ENCODE data around the gene TTLL7. TPM values are rescaled to one million over a fixed set of nuclear protein-coding genes. Genes with fewer than 3 reads are reported as not detected.

Gene TTLL7
- total and polyA plus RNA-seq, 9 of the 15 experiments (the other 6 are each of a cell fraction or from before 2014, with no cell fraction given) = 0.63 to 2.6 (median 1.7) TPM

DNA sequence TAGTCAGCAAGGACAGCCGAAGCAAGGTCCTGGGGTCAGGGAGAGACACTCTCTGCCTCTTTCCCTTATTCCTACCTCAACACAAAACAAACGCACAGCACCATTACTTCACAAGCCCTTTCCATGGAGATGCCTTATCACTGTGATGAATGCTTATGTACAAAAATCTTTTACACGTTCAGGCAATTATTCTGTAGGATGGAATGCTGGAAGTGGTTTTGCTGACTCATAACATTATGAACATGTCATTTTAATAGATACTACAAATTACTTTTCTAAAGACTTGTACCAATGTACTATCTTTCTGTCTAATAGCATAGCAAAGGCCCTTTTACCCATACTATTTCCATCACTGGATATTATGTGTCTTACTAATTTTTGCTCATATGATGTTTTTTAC is 98.4 kb downstream of the TTLL7 start (continued):
- TF ChIP-seq HNRNPH1 (optimal IDR thresholded peaks at IDR 0.05; ENCODE audit: low read depth, low read length) (no peak), ZNF224 (CRISPR knock-in tag; IDR thresholded peaks at IDR 0.05) (no peak), ZNF12 (CRISPR knock-in tag; IDR thresholded peaks at IDR 0.05) (no peak), C11orf30 (IDR thresholded peaks at IDR 0.05; ENCODE audit: low read depth) (peak; percentile 91), ELF2 (CRISPR knock-in tag; IDR thresholded peaks at IDR 0.05) (no peak), TEAD4 (IDR thresholded peaks at IDR 0.05; ENCODE audit: low read length) (no peak), TEAD4 (CRISPR knock-in tag; IDR thresholded peaks at IDR 0.05; ENCODE audit: borderline replicate concordance) (no peak), GATAD2A (IDR thresholded peaks at IDR 0.05) (no peak), NCOA1 (IDR thresholded peaks at IDR 0.05; ENCODE audit: low read depth) (no peak), THRA (IDR thresholded peaks at IDR 0.05) (no peak), FOXA1 (IDR thresholded peaks at IDR 0.05; ENCODE audit: borderline replicate concordance) (no peak), ZNF444 (CRISPR knock-in tag; IDR thresholded peaks at IDR 0.05) (no peak), ARID3A (IDR thresholded peaks at IDR 0.05; ENCODE audit: borderline replicate concordance, low read depth, low read length) (no peak), HMG20B (CRISPR knock-in tag; IDR thresholded peaks at IDR 0.05) (no peak), ZNF431 (CRISPR knock-in tag; IDR thresholded peaks at IDR 0.05) (no peak), HINFP (tag; conservative IDR thresholded peaks at IDR 0.05; ENCODE audit: low read depth) (no peak), BRCA1 (IDR thresholded peaks at IDR 0.05) (no peak), BRCA1 (CRISPR knock-in tag; IDR thresholded peaks at IDR 0.05) (no peak), THRB (CRISPR knock-in tag; conservative IDR thresholded peaks at IDR 0.05) (no peak), BACH1 (tag; IDR thresholded peaks at IDR 0.05) (peak; percentile 55; the same call in 1 of the 2 replicates), MAFG (tag; conservative IDR thresholded peaks at IDR 0.05) (peak; percentile 93), HDAC6 (IDR thresholded peaks at IDR 0.05; ENCODE audit: low read depth, low read length) (no peak), BRD9 (IDR thresholded peaks at IDR 0.05; ENCODE audit: low read depth, partially characterized antibody) (no peak), ZNF316 (IDR thresholded peaks at IDR 0.05) (peak; percentile 96)
